GM19023 (cell line): ENCODE data around the gene TAS2R40.
"Not testable (repeated sequence)": the region's sequence is repeated elsewhere in the genome, so short reads cannot be mapped to it uniquely, and the experiment has no call there.

Source experiments
- ATAC-seq: cut with Tn5 transposase; IDR thresholded peaks from one replicate; pipeline ENCODE4 v1.9.1; 2021; ENCODE audit warnings: mild to moderate bottlenecking, moderate library complexity; ENCODE audit not compliant: unreplicated experiment

TAS2R40 gene

GRCh38 chr7:143248761-143249354 is 27.0 kb downstream of the TAS2R40 start:
- ATAC-seq, result no peak

- no peak for ATAC-seq
These were observed 28.4 kb downstream of the TAS2R40 start for GRCh38 chr7:143250199-143250598.

- no peak for ATAC-seq
These were observed 29.0 kb downstream of the TAS2R40 start for GRCh38 chr7:143250822-143251221.

GRCh38 chr7:143252006-143252405 is 30.2 kb downstream of the TAS2R40 start:
- ATAC-seq, result no peak

- no peak for ATAC-seq
These were observed 33.7 kb downstream of the TAS2R40 start for GRCh38 chr7:143255564-143255963.

- no peak for ATAC-seq
These were observed 34.5 kb downstream of the TAS2R40 start for GRCh38 chr7:143256325-143256724.

GRCh38 chr7:143256932-143257331 is 35.1 kb downstream of the TAS2R40 start:
- ATAC-seq, result peak; percentile 68

GRCh38 chr7:143257501-143257900 is 35.7 kb downstream of the TAS2R40 start:
- ATAC-seq, result no peak

- ATAC-seq, result no peak
These were observed 37.0 kb downstream of the TAS2R40 start for GRCh38 chr7:143258831-143259230.

GRCh38 chr7:143259765-143260164 is 37.9 kb downstream of the TAS2R40 start:
- ATAC-seq, result no peak

GRCh38 chr7:143261901-143262300 is 40.1 kb downstream of the TAS2R40 start:
- no peak for ATAC-seq

GRCh38 chr7:143263266-143264195 is 41.7 kb downstream of the TAS2R40 start, which contains the start of gene GSTK1:
GSTK1 (plus strand) TSS chr7:143263441; CDS start chr7:143263514, 73 bp downstream.
- peak; percentile 98 for ATAC-seq

- ATAC-seq, result not testable (repeated sequence)
These were observed 42.3 kb downstream of the TAS2R40 start for GRCh38 chr7:143264196-143264568.

GRCh38 chr7:143265017-143265693 is 43.3 kb downstream of the TAS2R40 start:
- no peak for ATAC-seq

GRCh38 chr7:143269251-143269650 is 47.4 kb downstream of the TAS2R40 start:
- ATAC-seq, result no peak

- ATAC-seq, result no peak
These were observed 49.4 kb downstream of the TAS2R40 start for GRCh38 chr7:143271240-143271639.
